Uterus (tissue), 4 donors: ENCODE results near the gene TTC34. TPM values are rescaled to one million over a fixed set of nuclear protein-coding genes. Genes with fewer than 3 reads are reported as not detected.

ENCODE experiments used
- DNase-seq, 2 donors: peaks; one replicate each; pipeline ENCODE4 v3.0.0-alpha.2; 2019 to 2020
- H3K27ac ChIP-seq, 2 donors: fragments of 200-600 bp; sonication (generic); 1 replicate in 1 of 2; 2 replicates in 1 of 2; pipeline ENCODE4 v1.5.1; 2016 to 2018
- H3K27me3 ChIP-seq, 2 donors: fragments of 200-600 bp; sonication (generic); one replicate each; pipeline ENCODE4 v1.5.1; 2018 to 2019; ENCODE audit warnings: control low read depth in 1 of 2
- H3K36me3 ChIP-seq, 2 donors: fragments of 200-600 bp; sonication (generic); one replicate each; pipeline ENCODE4 v1.5.1; 2019; ENCODE audit warnings: control low read depth in 1 of 2
- H3K4me1 ChIP-seq, 2 donors: fragments of 200-600 bp; sonication (generic); one replicate each; pipeline ENCODE4 v1.5.1; 2018 to 2019; ENCODE audit warnings: control low read depth in 1 of 2
- H3K4me3 ChIP-seq, 2 donors: fragments of 200-600 bp; sonication (generic); 1 replicate in 1 of 2; 2 replicates in 1 of 2; pipeline ENCODE4 v1.5.1; 2018 to 2019; ENCODE audit warnings: mild to moderate bottlenecking in 1 of 2
- H3K9me3 ChIP-seq, 2 donors: fragments of 200-600 bp; sonication (generic); one replicate each; pipeline ENCODE4 v1.5.1; 2019; ENCODE audit warnings: control low read depth in 1 of 2
- POLR2A ChIP-seq, 2 donors: fragments of 450-650 bp; IDR thresholded peaks; one replicate each; pipeline ENCODE4 v1.6.1; 2016; ENCODE audit warnings: antibody characterized with exemption in 2 of 2, mild to moderate bottlenecking in 1 of 2, moderate library complexity in 1 of 2
- intact Hi-C: fragments of 100-400 bp; cut with DNase I; formaldehyde crosslinking; loops from one replicate; pipeline ENCODE4 v1.15.1; 2023; ENCODE audit warnings: low total_unique reads
- total RNA-seq, 4 donors: library from RNA; depleted of rRNA in 3 of 4; stranded (reverse); fragments of >200 nt in 3 of 4; gene quantifications; one replicate each; pipeline versions ENCODE4 v1.1.0 to v1.2.4, GENCODE V29; 2014 to 2023
- TF ChIP-seq, protein P1 (sequence below), 4 experiments: fragments of 200-600 bp in 2 of 4; fragments of 450-650 bp in 2 of 4; sonication (generic) in 2 of 4; IDR thresholded peaks; one replicate each; pipeline ENCODE4 v1.5.1; 2016 to 2019; ENCODE audit warnings: antibody characterized with exemption in 4 of 4, mild to moderate bottlenecking in 2 of 4, moderate library complexity in 1 of 4
- donor health status: DM: yes; HTN: yes; CAD: no.

Gene TTC34
- total RNA-seq, 4 donors from 2014 or later = 0.29 to 2.9 (median 0.43) TPM

DNA sequence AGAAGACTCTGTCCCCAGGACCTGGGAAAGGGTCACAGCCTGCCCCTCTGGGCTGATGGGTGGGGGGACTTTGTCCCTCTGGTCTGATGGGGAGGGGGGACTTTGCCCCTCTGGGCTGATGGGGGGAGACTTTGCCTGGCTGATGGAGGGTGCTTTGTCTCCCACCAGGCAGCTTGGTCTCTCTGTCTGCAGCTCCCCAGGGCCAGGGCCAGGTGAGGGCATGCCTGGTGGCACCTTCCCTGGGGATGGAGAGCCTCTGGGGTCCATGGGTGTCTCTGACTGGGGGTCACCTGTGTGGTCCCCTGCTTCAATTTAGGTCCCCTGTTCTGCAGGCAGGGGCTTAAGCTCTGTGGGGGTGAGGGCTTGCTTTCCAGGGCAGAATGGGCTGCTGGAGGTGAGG is 23.5 kb upstream of the TTC34 start:
- no peak for DNase-seq
- Histone ChIP-seq H3K36me3 (no peaks in the 10 kb centered on the region), H3K27ac (no peak overlapping the region), H3K4me3 (no peak overlapping the region), H3K9me3 (peaks cover 0 to 5% of the 10 kb centered on the region in 2 donors), H3K27me3 (peaks cover 0 to 10% of the 10 kb centered on the region in 2 donors), H3K4me1 (no peaks in the 10 kb centered on the region)
- intact Hi-C loops = no loop called here
- TF ChIP-seq POLR2A (IDR thresholded peaks at IDR 0.05) = no peak

DNA sequence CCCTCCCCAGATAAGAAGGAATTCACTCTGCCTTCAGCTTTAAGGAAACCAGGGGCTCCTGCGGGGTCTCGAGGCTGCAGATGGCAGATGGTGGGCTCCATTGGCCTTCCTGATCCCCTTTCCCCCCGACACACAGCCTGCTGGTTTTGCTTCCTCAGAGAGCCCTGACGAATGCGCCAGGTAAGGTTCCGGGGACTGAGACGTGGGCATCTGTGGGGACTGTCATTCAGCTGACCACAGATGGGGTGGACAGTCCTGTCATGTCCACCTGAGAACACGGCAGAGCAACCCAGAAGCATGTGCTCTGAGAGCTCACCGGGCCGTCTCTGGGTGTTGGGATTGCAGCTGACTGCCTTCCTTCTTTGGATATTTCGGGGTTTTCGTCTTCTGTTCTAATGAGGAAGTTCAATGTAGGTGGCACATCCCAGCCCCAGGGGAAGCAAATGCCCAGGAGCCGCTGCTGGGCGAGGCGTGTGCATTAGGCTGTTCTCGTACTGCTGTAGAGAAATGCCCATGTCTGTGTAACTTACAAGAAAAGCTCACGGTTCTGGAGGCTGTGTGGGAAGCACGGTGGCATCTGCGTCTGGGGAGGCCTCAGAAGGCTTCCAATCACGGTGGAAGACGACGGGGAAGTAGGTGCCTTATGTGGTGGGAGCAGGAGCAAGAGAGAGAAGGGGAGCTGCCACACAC is 22.6 kb upstream of the TTC34 start:
- no peaks in the 10 kb centered on the region for H3K4me1 ChIP-seq
- H3K27me3 ChIP-seq = peaks cover 0 to 10% of the 10 kb centered on the region in 2 donors
- no peak for TF ChIP-seq POLR2A (IDR thresholded peaks at IDR 0.05)
- no peaks in the 10 kb centered on the region for H3K36me3 ChIP-seq
- no peak for DNase-seq
- H3K27ac ChIP-seq = no peak overlapping the region
- H3K9me3 ChIP-seq = peaks cover 0 to 5% of the 10 kb centered on the region in 2 donors
- intact Hi-C loops = no loop called here
- H3K4me3 ChIP-seq = no peak overlapping the region

DNA sequence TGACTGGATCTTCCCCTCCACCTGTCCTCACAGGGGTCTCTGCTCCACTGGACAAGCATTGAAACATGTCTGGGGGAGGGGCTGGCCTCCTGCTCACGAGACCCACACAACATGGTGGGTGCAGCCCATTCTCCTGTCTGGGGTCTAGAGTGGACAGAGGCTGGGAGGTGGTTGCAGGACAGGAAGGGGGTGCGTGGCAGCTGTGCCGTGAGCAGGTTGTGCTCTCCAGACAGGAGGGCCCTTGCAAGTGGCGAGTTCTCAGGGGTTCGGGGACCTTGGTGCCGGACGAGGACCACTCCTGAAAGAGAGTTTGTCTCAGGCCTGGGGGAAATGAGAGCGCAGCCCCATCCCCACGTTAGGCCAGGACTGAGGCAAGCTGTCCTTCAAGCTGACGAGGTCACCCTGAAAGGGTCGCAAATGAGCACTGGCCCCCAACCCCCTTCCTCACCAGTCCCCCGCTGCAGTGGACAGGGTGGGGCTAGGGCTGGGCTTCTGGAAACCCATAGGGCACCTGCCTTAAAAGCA is 21.2 kb upstream of the TTC34 start:
- intact Hi-C loops = no loop called here
- Histone ChIP-seq H3K36me3 (no peaks in the 10 kb centered on the region), H3K27me3 (peaks cover 0 to 10% of the 10 kb centered on the region in 2 donors), H3K4me1 (no peaks in the 10 kb centered on the region), H3K4me3 (no peak overlapping the region), H3K27ac (no peak overlapping the region), H3K9me3 (peaks cover 0 to 4% of the 10 kb centered on the region in 2 donors)
- no peak for DNase-seq
- TF ChIP-seq POLR2A (IDR thresholded peaks at IDR 0.05) = no peak
- TF ChIP-seq, protein P1, sequence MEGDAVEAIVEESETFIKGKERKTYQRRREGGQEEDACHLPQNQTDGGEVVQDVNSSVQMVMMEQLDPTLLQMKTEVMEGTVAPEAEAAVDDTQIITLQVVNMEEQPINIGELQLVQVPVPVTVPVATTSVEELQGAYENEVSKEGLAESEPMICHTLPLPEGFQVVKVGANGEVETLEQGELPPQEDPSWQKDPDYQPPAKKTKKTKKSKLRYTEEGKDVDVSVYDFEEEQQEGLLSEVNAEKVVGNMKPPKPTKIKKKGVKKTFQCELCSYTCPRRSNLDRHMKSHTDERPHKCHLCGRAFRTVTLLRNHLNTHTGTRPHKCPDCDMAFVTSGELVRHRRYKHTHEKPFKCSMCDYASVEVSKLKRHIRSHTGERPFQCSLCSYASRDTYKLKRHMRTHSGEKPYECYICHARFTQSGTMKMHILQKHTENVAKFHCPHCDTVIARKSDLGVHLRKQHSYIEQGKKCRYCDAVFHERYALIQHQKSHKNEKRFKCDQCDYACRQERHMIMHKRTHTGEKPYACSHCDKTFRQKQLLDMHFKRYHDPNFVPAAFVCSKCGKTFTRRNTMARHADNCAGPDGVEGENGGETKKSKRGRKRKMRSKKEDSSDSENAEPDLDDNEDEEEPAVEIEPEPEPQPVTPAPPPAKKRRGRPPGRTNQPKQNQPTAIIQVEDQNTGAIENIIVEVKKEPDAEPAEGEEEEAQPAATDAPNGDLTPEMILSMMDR (IDR thresholded peaks at IDR 0.05) = no peak

DNA sequence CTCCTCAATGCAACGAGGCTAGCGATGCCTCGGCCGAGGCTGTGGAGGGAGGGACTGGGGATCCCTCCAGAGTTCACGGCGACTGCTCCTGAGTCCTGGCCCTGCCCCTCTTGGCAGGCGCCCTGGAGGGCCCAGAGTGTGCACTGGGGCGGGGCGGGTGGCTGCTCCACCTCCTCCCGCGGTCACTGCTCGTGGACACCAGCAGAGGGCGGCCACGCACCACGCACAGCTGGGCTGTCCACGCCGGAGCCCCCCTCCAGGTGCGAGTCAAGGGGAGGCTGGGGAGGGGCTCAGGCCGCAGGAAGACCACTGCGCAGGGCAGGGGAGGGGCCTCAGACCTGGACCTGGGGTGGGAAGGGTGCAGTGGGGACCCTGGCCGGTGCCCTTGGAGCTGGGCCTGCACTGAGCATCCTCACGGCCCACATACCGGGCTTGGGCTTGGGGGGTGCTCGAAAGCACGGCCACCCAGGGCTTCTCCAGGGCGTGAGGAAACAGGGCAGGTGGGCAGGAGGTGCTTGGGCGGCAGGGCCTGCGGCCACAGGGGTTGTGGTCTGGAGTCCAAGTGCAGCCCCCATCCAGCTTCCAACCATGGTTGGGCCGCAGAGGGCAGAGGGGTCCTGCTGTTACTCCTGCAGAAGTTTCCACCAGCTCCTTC is 20.6 kb upstream of the TTC34 start:
- no peak for DNase-seq
- Histone ChIP-seq H3K36me3 (no peaks in the 10 kb centered on the region), H3K4me1 (no peaks in the 10 kb centered on the region), H3K9me3 (no peaks in the 10 kb centered on the region), H3K27ac (no peak overlapping the region), H3K27me3 (peaks cover 0 to 10% of the 10 kb centered on the region in 2 donors), H3K4me3 (no peak overlapping the region)
- TF ChIP-seq, protein P1 (IDR thresholded peaks at IDR 0.05) = peak in 2 of 4 experiments; percentile 35 to 49
- TF ChIP-seq POLR2A (IDR thresholded peaks at IDR 0.05) = no peak
- intact Hi-C loops = no loop called here

DNA sequence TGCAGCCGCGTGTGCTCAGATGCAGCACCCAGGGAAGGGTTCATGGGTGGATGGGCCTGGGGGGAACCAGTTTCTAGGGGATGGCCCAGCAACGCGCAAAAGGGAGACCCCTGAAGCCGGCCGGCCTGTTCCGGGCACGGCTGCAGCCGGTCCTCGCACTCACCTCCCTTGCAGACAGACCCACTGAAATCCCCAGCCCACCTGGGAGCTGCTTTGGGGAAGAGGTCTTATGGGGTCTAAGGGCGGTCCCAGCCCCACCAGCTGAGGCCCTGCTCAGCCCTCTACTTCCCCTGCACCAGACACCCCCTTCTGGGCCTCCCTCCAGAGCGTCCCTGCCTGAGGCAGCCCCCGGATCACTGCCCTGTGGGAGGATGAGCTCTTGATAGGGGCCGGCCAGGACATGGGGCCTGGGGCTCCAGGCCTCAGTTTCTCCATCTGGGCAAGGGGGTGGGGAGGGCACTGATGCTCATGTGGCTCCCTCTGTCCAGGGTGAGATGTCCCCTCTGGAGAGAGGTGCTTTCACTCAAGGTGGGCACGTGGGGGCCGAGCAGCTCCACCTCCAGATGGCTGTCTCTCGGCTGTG is 20.0 kb upstream of the TTC34 start:
- no peak for DNase-seq
- no peak overlapping the region for H3K4me3 ChIP-seq
- H3K36me3 ChIP-seq = no peaks in the 10 kb centered on the region
- intact Hi-C loops = no loop called here
- no peaks in the 10 kb centered on the region for H3K9me3 ChIP-seq
- TF ChIP-seq, protein P1 (IDR thresholded peaks at IDR 0.05) = no peak
- TF ChIP-seq POLR2A (IDR thresholded peaks at IDR 0.05) = no peak
- H3K27ac ChIP-seq = no peak overlapping the region
- H3K4me1 ChIP-seq = no peaks in the 10 kb centered on the region
- H3K27me3 ChIP-seq = peaks cover 0 to 10% of the 10 kb centered on the region in 2 donors
